ENCODE data around the gene ZNF672. TPM values are rescaled to one million over a fixed set of nuclear protein-coding genes. Genes with fewer than 3 reads are reported as not detected.
A peak's percentile ranks its signal among the peaks of the same experiment; 100 is the strongest.

ZNF672 gene
- total and polyA plus RNA-seq, 2 of the 13 experiments (the other 11 are each of a cell fraction or from before 2014, with no cell fraction given) = 17.2 to 22.9 TPM

- TF ChIP-seq MTERF4 (CRISPR knock-in tag; IDR thresholded peaks at IDR 0.05) (0 out of 2 replicates have a peak, but pooled peaks have one; percentile 10), ZFY (CRISPR knock-in tag; IDR thresholded peaks at IDR 0.05) (no peak), ZNF740 (CRISPR knock-in tag; IDR thresholded peaks at IDR 0.05) (no peak), ARNT2 (CRISPR knock-in tag; IDR thresholded peaks at IDR 0.05; ENCODE audit: low read depth) (0 out of 2 replicates have a peak, but pooled peaks have one; percentile 28), ZNF160 (CRISPR knock-in tag; IDR thresholded peaks at IDR 0.05) (no peak), ZNF883 (CRISPR knock-in tag; IDR thresholded peaks at IDR 0.05; ENCODE audit: not compliant biosample characterization) (no peak), ATF3 (CRISPR knock-in tag; IDR thresholded peaks at IDR 0.05) (no peak), GLI4 (CRISPR knock-in tag; IDR thresholded peaks at IDR 0.05; ENCODE audit: borderline replicate concordance) (no peak), EP300 (IDR thresholded peaks at IDR 0.05; ENCODE audit: low read depth in 2 of 2, low read length in 2 of 2) (no peak), EP300 (CRISPR knock-in tag; IDR thresholded peaks at IDR 0.05; ENCODE audit: borderline replicate concordance) (no peak), KDM2A (CRISPR knock-in tag; IDR thresholded peaks at IDR 0.05; ENCODE audit: borderline replicate concordance, low read depth) (no peak)
Measured at GRCh38 chr1:248857749-248858095, 19.7 kb downstream of the ZNF672 start (continued).

Measured in HepG2 (cell line).